Umbilical cord (tissue), 2 donors: ENCODE results near the gene ERMN. TPM values are rescaled to one million over a fixed set of nuclear protein-coding genes. Genes with fewer than 3 reads are reported as not detected.
"Not testable (repeated sequence)": the region's sequence is repeated elsewhere in the genome, so short reads cannot be mapped to it uniquely, and the experiment has no call there.

Source experiments
- DNase-seq: peaks from one replicate; pipeline ENCODE4 v3.0.0-alpha.2; 2015; ENCODE audit warnings: low spot score
- total RNA-seq: library from RNA; depleted of rRNA; stranded (reverse); fragments of >200 nt; gene quantifications from one replicate; pipeline ENCODE4 v1.2.3, GENCODE V29; 2014; ENCODE audit warnings: low replicate concordance; ENCODE audit not compliant: insufficient read depth

The ERMN gene, protein sequence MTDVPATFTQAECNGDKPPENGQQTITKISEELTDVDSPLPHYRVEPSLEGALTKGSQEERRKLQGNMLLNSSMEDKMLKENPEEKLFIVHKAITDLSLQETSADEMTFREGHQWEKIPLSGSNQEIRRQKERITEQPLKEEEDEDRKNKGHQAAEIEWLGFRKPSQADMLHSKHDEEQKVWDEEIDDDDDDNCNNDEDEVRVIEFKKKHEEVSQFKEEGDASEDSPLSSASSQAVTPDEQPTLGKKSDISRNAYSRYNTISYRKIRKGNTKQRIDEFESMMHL
- 5.1 TPM for total RNA-seq

DNA sequence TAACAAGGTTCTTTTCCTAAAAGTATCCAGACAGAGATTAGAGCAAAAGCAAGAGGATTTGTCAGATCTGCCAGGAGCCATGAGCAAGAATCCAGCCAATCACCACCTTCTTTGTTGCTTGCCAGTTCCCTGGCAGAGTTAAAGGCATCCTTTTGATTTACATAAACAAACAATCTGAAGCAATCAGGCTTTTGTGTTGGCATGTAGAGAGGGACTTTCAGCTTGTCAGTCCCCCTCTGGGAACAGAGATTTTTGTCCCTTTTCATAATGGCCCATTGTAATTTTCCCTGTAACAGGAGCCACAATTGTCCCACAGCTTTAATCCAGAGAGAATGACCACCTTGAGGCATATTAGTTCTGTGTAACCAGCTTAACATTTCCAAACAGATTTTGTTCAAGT lies at the start of gene ERMN:
ERMN (minus strand) TSS at position 39 of the 400 bp plus-strand sequence. CDS start 182 bp downstream, outside the sequence.
- DNase-seq, result no peak

DNA sequence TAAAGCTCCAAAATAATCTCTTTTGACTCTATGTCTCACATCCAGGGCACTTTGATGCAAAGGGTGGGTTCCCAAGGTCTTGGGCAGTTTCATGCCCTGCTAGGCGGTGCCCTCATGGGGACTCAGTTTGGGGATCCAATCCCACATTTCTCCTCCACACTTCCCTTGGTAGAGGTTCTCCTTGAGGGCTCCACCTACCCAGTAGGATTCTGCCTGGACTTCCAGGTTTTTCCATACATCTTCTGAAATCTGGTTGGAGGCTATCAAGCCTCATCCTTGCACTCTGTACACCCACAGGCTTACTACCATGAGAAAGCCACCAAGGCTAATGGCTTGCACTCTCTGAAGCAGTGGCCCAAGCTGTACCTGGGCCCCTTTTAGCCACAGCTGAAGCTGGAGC lies 49.8 kb upstream of the ERMN start:
- no peak for DNase-seq

DNA sequence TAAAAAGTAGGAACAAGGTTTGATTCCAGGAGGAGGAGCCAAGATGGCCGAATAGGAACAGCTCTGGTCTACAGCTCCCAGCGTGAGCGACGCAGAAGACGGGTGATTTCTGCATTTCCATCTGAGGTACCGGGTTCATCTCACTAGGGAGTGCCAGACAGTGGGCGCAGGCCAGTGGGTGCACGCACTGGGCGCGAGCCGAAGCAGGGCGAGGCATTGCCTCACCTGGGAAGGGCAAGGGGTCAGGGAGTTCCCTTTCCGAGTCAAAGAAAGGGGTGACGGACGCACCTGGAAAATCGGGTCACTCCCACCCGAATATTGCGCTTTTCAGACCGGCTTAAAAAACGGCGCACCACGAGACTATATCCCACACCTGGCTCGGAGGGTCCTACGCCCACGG lies 42.9 kb upstream of the ERMN start:
- DNase-seq, result not testable (repeated sequence)

DNA sequence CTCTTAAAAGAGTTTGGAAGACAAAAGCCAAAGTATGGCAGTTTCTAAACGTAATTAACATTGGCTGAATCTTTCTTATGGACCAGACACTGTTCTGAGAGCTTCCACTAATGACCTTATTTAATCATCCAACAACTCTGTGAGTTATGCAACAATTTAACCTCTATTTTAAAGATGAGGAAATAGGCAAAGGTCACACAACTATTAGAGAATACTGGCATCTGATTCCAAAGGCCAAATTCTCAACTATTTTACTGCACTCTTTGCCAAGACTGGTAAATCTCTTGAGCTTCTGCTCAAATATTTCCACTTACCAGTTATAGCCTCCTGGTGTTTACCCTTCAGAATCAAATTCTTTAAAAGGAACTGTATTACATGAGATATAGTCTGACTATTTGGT lies 42.1 kb upstream of the ERMN start:
- no peak for DNase-seq

DNA sequence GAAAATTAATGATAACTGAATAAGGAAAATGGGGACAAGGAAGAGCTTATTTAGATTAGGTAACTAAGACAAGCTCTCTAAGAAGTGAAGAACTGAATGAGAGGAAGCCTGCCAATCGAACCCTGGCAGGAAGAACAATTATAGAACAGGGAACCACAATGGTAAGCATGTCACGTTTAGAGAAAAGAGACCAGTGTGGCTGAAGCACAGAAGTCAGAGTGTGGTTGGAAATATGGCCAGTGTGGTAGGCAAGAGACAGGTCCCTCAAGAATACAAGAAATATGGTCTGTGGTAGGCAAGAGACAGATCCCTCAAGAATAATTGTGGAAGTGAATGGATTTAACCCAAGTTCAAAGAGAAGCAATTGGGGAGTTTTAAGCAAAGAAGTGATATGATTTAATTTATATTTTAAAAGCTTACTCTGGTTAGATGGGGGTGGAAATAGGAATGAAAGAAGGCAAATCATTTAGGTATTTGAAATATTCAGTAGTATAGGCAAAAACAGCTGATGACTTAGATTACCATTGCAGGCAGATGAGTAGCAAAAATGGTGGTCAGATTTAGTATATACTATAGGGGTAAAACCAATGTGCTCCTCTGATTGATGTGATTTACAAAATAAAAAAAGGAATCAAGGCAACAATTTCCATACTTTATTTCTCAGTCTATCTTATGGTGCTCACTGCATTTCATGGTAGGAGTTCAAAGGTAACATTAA lies 38.8 kb upstream of the ERMN start:
- DNase-seq, result no peak

DNA sequence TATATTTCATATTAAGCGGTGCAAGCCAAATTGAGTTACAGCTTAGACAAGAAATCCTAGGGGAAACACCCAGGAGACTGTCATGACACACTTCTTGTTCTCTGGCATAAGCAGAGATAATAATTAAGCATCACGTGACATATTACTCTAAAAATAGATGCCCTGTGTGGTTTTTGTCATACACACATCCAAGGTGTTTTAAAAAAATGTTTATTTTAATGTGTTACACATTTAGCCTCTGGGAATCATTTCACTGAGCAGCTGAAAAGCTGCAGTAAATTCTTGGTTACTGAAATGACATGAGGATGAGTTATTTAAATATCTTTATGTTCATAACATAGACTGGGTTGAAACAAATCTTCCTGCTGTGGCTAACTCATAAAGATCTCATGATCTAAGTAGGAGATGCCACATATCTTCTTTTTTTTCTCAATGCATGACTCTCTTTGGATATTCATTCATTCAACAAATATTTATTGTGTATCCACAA lies 38.0 kb upstream of the ERMN start:
- peak; percentile 2 for DNase-seq

DNA sequence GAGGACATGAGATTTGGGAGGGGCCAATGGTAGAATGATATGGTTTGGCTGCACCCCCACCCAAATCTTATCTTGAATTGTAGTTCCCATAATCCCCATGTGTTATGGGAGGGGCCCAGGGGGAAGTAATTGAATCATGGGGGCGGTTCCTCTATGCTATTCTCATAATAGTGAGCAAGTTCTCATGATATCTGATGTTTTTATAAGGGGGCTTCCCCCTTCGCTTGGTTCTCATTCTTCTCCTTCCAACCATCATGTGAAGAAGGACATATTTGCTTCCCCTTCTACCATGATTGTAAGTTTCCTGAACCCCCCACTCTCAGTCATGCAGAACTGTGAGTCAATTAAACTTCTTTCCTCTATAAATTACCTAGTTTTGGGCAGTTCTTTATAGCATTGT lies 37.0 kb upstream of the ERMN start:
- DNase-seq, result no peak

DNA sequence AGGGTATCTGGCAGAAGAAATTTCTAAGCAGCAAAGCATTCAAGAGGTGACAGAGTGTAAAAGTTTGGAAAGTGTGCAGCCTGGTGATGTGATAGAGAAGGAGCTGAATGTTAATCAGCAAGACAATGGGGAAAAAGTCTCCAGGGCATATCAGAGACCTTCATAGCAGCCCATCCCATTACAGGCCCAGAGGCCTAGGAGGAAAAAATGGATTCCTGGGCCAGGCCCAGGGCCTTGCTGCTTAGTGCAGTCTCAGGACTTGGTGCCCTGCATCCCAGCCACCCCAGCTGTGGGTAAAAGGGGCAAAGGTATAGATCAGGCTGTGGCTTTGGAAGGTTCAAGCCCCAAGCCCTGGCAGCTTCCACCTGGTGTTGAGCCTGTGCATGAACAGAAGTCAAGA lies 35.9 kb upstream of the ERMN start:
- no peak for DNase-seq

DNA sequence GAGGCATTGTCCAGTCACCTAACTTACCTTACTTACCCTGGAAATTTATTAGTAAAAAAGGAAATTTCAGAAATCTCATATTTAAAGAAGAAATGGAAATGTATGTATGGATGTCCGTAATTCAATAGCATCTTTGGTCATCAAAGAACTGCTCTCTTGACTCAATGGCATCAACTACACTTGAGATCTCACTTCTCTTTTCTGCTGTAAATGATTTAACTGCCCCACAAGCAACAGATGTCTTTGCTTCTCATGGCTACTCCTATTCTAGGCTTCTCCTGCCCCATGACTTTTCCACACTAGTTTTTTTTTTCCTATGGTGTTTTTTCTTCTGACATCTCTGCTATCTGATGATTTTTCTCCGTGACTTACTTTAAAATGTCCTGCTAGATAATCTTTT lies 34.0 kb upstream of the ERMN start:
- no peak for DNase-seq

DNA sequence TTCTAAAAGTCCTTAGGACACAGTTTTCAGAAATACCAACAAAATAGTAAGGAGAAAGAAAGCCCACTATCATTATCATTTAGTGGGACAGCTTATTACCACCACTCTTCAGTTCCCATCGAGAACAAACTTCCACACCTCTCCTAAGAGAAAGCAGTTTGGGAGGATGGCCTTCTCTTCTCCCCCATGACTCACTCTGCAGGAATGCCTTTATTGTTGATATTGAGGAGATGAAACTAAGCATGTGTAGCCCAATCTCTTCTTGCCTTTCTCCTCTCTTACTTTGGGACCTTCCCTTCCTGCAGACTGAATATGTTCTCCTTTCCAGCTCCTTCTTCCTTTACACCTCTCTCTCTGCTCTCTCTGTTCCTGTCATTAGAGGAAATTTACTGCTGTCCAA lies 30.0 kb upstream of the ERMN start:
- DNase-seq, result no peak

DNA sequence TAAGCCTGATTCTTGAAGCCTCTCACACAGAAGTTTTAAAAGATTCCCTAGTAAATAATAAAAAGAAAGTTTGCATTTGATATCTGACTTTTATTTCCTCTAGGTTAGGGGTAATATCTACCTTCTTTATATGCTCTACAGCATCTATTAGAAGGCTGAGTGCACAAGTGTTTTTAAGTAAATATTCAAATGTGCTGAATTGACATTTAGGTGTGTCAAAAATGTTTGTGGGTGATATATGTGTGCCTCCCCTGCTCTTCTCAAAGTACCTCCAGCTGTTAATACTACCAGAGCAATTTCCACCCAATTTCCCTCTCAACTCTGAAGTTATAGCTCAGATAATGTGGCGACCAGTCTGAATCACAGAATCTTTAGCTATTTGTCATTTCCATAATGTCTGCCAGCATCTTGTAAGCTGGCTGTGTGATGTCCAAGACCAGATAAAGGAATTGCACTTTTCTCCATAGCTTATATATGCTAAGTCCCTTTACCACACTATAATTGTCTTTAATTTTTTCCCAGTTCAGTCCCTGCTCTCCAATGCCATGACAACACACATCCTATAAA lies 24.4 kb upstream of the ERMN start:
- DNase-seq, result no peak

DNA sequence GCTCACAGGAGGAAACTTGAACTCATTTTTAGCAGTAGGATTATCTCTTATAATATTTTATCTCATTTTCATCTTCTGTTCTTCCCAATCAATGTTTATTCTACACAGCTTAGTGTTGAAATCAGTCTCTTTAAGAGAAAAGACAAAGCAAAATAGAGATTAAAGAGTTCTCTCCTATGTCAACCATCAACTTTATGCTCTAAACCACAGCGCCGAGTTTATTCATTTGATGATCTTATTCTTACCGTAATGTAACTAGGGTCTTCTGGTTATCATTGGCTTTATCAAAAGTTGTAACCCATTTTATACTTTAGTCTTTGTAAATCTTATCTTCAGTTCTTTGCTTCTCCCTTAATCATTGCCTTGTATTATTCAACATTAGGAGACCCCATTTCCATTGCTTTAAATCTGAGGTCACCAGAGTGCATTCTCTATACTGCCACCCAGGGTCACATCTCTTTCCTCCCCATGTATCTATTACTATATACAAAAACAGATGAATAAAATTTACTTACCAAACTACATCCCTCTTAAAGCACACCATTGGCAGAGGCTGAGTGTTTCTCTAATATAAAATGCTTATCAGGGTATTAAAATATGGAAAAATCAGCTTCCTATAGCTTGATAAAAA lies 22.8 kb upstream of the ERMN start:
- no peak for DNase-seq

DNA sequence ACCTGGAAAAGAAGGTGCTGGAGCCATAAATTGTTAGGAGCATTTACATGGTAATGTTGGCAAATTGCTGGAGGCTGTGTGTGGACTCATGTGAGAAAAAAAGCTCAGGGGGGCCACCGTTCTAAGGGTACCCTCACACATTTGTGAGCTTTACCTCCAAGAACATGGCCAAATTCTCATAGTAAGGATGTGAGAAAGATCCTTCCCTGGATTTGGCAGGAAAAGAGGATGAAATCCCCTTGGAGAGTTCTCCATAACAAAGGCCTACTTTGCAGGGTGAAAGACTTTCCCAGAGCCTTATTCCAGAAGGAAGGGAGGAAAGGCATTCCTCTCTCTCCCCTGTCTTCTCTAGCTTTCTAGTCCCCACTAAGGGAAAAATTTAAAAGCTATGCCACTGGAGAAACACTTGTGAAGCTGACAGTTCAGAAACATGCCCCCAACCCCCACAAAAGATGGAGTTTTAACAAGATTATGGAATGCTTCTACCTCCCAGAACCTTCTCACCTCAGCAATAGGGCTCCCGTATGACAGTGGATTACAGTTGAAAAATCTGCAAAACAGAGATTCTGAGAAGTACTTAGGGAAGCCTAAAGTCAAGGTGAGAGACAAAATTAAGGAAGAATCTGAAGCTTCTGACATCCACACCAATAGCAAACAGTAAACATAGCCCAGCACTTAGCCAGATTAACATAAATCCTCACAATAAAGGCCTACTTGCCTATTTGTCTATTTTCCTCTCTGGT lies 20.2 kb upstream of the ERMN start:
- DNase-seq, result no peak

DNA sequence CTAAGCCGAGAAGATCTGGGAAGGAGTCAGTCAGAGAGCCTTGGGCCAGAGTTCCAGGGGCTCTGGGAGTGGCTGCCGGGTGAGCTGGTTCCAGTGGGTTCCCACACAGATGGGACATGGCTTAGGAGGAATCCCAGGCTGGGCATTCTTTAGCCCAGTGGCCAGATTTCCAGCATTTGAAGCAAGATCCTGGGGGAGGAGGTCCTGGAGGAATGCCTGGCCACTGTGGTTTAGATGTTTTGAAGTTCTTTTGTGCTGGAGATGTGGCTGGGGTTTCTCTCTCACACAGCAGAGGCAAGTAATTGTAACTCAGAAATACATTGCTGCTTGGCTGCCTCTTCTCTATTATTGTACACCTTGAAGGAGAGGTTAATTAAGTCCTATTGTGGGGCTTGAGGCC lies 15.8 kb upstream of the ERMN start:
- not testable (repeated sequence) for DNase-seq

DNA sequence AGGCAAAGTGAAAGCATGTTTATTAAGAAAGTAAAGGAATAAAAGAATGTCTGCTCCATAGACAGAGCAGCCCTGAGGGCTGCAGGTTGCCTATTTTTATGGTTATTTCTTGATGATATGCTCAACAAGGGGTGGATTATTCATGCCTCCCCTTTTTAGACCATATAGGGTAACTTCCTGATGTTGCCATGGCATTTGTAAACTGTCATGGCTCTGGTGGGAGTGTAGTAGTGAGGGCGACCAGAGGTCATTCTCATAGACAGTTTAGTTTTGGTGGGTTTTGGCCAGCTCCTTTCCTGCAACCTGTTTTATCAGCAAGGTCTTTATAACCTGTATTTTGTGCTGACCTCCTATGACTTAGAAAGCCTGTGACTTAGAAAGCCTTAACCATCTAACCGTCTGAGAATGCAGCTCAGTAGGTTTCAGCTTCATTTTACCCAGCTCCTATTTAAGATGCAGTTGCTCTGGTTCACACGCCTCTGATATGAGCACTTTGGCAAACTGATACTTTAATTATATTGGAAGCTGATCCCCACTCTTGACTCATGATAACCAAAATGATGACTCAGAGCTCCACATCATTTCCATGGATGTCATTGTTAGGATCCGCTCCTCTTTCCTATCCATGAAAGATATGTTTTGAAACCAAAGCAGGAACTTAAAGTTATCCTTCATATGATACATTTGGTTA lies 14.5 kb upstream of the ERMN start:
- DNase-seq, result no peak

DNA sequence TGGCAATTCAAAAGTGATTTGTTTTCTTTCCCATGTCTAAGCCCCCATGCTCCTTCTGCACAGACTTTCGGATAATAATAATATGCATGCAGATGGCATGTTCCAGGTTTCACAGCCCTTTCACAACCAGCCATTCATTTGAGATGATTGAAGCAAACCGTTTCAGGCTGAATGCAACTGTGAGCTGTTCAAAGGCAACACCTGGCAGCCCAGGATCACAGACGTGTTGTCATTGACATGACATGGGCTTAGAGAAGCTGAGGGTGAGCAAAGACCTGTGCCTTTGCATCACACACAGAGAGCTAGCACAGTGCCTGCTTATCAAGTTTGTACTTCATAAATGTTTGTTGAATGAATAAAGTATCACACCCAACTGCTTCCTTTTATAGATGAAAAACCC lies 12.4 kb upstream of the ERMN start:
- no peak for DNase-seq

DNA sequence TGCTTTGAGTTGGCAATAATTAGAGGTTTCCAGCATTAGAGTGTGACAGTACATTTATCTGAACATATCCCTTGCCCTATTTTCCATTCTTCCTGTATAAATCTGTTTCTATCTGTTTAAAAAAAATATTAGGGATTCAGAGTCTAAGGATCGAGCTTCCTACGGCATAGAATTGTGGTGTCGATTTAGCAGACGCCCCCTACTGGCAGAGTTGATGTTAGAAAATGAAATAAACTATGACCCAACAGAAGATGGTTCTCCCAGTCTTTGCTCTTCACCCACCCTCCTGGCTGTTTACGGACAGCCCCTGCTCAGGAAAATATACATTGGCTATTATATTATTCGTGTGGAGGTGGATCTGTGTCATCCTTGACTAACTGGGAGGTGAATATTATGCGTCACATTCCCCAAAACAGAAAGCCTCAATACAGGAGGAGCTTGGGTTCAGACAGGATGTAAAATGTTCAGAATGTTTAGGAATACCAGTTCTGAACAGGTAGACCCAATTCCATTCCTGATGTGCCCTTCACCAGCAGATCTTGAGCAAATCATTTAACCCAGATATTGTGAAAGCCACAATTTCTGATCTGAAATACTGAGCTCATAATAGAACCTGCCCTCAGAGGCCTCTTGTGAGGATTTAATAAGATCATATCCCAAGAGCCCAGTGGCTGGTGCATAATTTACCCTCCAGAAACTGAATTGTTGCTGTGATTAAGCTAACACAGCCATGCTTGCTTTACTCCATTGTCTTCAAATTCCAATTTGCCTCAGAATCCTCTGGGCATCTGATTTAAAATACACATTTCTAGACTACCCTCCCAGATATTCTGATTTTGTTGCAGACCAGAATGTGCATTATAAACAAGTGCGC lies 10.8 kb upstream of the ERMN start:
- DNase-seq, result peak; percentile 3

DNA sequence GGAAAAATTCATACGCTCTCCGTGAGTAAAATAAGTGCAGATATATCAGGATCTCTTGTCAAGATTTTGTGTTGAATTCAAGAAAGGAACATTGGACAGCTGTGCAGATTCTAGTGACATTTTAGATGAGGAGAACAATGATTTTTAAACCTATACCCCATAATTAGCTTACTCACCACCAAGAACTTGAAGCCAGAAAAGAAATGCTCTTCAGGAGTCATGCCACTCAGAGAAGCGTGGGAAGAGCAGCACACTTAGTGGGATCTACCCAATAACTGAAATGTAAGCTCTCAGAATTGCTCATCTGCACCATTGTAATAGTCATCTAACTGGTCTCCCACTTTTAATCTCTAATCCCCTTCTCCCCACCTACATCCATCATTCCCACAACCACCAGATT lies 9.2 kb upstream of the ERMN start:
- no peak for DNase-seq

DNA sequence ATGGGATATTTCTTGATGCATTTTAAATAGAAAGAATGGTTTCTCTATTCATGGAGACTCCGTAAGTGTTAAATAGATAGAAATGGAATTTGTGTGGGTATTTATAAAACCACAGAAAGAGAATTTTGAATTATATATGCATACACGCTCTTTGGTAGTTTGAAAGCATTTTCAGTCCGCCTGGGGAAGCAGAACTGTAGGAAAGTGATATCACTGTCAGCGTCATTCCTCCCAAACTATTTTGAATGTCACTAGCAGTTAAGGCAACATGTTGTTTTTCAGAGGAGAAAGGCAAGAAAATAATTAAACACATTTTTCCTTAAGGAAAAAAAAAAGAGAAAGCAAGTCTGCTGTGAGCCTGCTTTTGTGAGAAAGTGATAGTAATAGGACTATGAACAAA lies 8.7 kb upstream of the ERMN start:
- DNase-seq, result no peak
